Caco-2 (cell line): ENCODE data around the gene SLC12A5. TPM values are rescaled to one million over a fixed set of nuclear protein-coding genes. Genes with fewer than 3 reads are reported as not detected.

Experiments used
- BruUV-seq: library from RNA; stranded (reverse); fragments of 400-500 nt; replicated peaks from 2 replicates; lab custom pipeline; 2021; lab: Mats Ljungman, UMichigan
- CTCF ChIA-PET: fragments of 300-600 bp; sonication (Branson Sonifier 250); formaldehyde crosslinking; loops from one replicate; lab custom pipeline; 2022; ENCODE audit warnings: antibody characterized with exemption; lab: Charles Lee
- POLR2A ChIA-PET: fragments of 300-600 bp; sonication (Branson Sonifier 250); formaldehyde crosslinking; loops from one replicate; lab custom pipeline; 2022; ENCODE audit warnings: antibody characterized with exemption; lab: Charles Lee
- DNase-seq, 2 experiments: peaks; one replicate each; pipeline versions ENCODE4 v3.0.0 to v3.0.0-alpha.2; 2020 to 2022
- H3K27me3 ChIP-seq: replicated peaks from 2 replicates; pipeline ENCODE4 v1.6.0; 2011; ENCODE audit warnings: low read length; ENCODE audit not compliant: control insufficient read depth, insufficient read depth
- H3K36me3 ChIP-seq: 2 replicates; pipeline ENCODE4 v1.5.1; 2011; ENCODE audit warnings: low read length; ENCODE audit not compliant: control insufficient read depth, insufficient read depth
- H3K4me1 ChIP-seq: fragments of 250-450 bp; sonication (Bioruptor Pico); 2 replicates; pipeline ENCODE4 v1.5.1; 2020; ENCODE audit warnings: mild to moderate bottlenecking
- H3K4me3 ChIP-seq: 2 replicates; pipeline ENCODE4 v1.5.1; 2011; ENCODE audit warnings: low read depth, mild to moderate bottlenecking, control low read depth, low read length
- H3K9me3 ChIP-seq: fragments of 250-450 bp; sonication (Bioruptor Pico); 2 replicates; pipeline ENCODE4 v1.5.1; 2020; ENCODE audit warnings: mild to moderate bottlenecking, moderate library complexity
- H3K27ac Mint-ChIP-seq: one replicate; pipeline ENCODE4 v1.8.0; 2022; ENCODE audit warnings: mixed read lengths; ENCODE audit not compliant: unreplicated experiment
- H3K27me3 Mint-ChIP-seq: one replicate; pipeline ENCODE4 v1.8.0; 2022; ENCODE audit warnings: mixed read lengths; ENCODE audit not compliant: insufficient read depth, unreplicated experiment
- H3K36me3 Mint-ChIP-seq: one replicate; pipeline ENCODE4 v1.8.0; 2022; ENCODE audit warnings: mild to moderate bottlenecking, mixed read lengths; ENCODE audit not compliant: insufficient read depth, unreplicated experiment
- H3K4me1 Mint-ChIP-seq: one replicate; pipeline ENCODE4 v1.8.0; 2022; ENCODE audit warnings: low read depth, mixed read lengths; ENCODE audit not compliant: unreplicated experiment
- H3K4me3 Mint-ChIP-seq: one replicate; pipeline ENCODE4 v1.8.0; 2022; ENCODE audit warnings: mild to moderate bottlenecking, moderate library complexity, mixed read lengths; ENCODE audit not compliant: unreplicated experiment
- H3K9me3 Mint-ChIP-seq: one replicate; pipeline ENCODE4 v1.8.0; 2022; ENCODE audit warnings: mixed read lengths; ENCODE audit not compliant: unreplicated experiment
- intact Hi-C: fragments of 100-400 bp; cut with micrococcal nuclease; formaldehyde crosslinking; loops from one replicate; pipeline ENCODE4 v1.10.0; 2022; ENCODE audit not compliant: unreplicated experiment
- total RNA-seq: library from RNA; stranded (reverse); gene quantifications from 2 replicates; pipeline ENCODE4 v1.2.3, GENCODE V29; 2022
- TF ChIP-seq, protein P1 (sequence below), 2 experiments: fragments of 200-600 bp in 1 of 2; IDR thresholded peaks; 1 replicate in 1 of 2; 2 replicates in 1 of 2; pipeline versions ENCODE4 v1.5.1 to v1.8.0; 2011 to 2022; ENCODE audit warnings: antibody characterized with exemption in 1 of 2, control low read depth in 1 of 2, inconsistent platforms in 1 of 2, low read depth in 1 of 2, low read length in 1 of 2, mild to moderate bottlenecking in 1 of 2, moderate library complexity in 1 of 2; ENCODE audit not compliant: insufficient read depth in 1 of 2, severe bottlenecking in 1 of 2, unreplicated experiment in 1 of 2

Gene SLC12A5
- total RNA-seq, 1 experiment from 2014 or later, result 1.9 TPM

DNA sequence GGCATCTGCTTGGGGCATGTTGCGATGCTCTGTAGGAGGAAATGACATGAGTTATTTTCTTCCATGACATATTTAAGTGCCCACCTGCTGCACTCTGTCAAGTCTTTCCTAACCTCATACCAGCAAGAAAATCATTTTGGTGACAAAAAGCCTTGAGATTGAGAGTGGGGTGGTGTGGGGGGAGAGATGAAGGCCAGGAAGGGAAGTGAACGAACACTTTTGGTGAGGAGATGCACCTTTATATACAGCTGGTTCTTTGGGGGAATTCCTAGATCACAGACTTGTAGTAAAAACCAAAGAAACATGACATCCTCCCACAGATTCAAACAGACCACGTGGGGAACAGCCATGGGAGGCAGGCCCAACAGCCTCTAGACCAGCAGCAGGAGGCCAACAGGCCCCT is 34.6 kb downstream of the SLC12A5 start:
- Mint-ChIP-seq H3K27ac (no peak overlapping the region), H3K27me3 (no peaks in the 10 kb centered on the region), H3K4me3 (no peak overlapping the region), H3K4me1 (no peaks in the 10 kb centered on the region), H3K36me3 (peaks cover 71% of the 10 kb centered on the region), H3K9me3 (no peaks in the 10 kb centered on the region)
- Histone ChIP-seq H3K4me3 (no peak overlapping the region), H3K27me3 (no peaks in the 10 kb centered on the region), H3K36me3 (peaks cover 15% of the 10 kb centered on the region), H3K4me1 (no peaks in the 10 kb centered on the region), H3K9me3 (no peaks in the 10 kb centered on the region)
- ChIA-PET POLR2A (no interaction called here), CTCF (no interaction called here)
- BruUV-seq, result no TSS peak
- TF ChIP-seq, protein P1, sequence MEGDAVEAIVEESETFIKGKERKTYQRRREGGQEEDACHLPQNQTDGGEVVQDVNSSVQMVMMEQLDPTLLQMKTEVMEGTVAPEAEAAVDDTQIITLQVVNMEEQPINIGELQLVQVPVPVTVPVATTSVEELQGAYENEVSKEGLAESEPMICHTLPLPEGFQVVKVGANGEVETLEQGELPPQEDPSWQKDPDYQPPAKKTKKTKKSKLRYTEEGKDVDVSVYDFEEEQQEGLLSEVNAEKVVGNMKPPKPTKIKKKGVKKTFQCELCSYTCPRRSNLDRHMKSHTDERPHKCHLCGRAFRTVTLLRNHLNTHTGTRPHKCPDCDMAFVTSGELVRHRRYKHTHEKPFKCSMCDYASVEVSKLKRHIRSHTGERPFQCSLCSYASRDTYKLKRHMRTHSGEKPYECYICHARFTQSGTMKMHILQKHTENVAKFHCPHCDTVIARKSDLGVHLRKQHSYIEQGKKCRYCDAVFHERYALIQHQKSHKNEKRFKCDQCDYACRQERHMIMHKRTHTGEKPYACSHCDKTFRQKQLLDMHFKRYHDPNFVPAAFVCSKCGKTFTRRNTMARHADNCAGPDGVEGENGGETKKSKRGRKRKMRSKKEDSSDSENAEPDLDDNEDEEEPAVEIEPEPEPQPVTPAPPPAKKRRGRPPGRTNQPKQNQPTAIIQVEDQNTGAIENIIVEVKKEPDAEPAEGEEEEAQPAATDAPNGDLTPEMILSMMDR (IDR thresholded peaks at IDR 0.05; ENCODE audit: insufficient read depth in 1 of 2, low read depth in 1 of 2, low read length in 1 of 2, severe bottlenecking in 1 of 2, unreplicated experiment in 1 of 2), result no peak
- intact Hi-C loops, result no loop called here
- DNase-seq, result no peak

DNA sequence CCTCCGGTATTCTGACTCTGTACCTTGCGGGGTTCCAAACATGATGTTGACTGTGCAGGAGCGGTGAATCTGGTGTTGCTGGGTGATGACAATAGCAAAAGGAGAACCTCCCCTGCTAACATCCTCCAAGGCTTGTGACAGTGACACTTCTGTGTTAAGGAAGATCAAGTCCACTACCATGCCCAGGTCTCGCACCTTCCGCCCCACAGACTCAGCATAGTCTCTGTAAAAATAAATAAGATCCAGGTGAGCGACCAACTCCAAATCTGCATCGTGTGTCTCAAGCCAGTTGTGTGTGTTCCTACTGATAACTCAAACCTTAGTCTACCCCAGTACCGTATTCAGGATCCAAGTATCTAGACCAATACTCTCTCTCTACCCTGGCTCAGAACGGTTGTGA is 36.0 kb downstream of the SLC12A5 start:
- no peaks in the 10 kb centered on the region for H3K9me3 Mint-ChIP-seq
- TF ChIP-seq, protein P1 (IDR thresholded peaks at IDR 0.05; ENCODE audit: insufficient read depth in 1 of 2, low read depth in 1 of 2, low read length in 1 of 2, severe bottlenecking in 1 of 2, unreplicated experiment in 1 of 2), result no peak
- H3K36me3 ChIP-seq, result peaks cover 15% of the 10 kb centered on the region
- no peak overlapping the region for H3K27ac Mint-ChIP-seq
- H3K27me3 ChIP-seq, result no peaks in the 10 kb centered on the region
- no peaks in the 10 kb centered on the region for H3K4me1 Mint-ChIP-seq
- no peaks in the 10 kb centered on the region for H3K4me1 ChIP-seq
- no peak overlapping the region for H3K4me3 ChIP-seq
- intact Hi-C loops, result no loop called here
- no TSS peak for BruUV-seq
- CTCF ChIA-PET, result no interaction called here
- no peaks in the 10 kb centered on the region for H3K9me3 ChIP-seq
- H3K27me3 Mint-ChIP-seq, result no peaks in the 10 kb centered on the region
- no peak for DNase-seq
- H3K4me3 Mint-ChIP-seq, result no peak overlapping the region
- peaks cover 72% of the 10 kb centered on the region for H3K36me3 Mint-ChIP-seq
- POLR2A ChIA-PET, result no interaction called here

DNA sequence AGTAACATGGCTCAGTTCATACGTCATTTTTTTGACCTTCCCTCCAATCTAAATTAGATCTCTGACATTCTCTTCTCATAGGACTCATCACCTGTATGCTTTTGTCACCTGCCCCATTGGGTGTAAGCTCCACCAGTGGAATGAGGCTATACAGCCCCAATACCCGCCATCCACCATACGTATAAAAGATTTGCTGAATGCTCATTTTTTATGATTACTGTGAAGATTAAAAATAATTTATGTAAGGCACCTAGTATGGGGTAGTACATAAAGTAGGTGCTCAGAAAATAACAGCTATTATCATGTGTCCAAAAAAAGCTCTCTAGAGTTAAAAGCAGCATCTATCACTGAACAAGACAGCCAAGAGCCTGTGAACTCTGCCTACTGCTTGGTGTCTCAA is 36.7 kb downstream of the SLC12A5 start:
- peaks cover 15% of the 10 kb centered on the region for H3K36me3 ChIP-seq
- H3K27me3 Mint-ChIP-seq, result no peaks in the 10 kb centered on the region

More for the DNA sequence above, 36.7 kb downstream of the SLC12A5 start:
- CTCF ChIA-PET, result interaction anchor here (0.9 kb wide), 1 partner anchor 43 kb away, joined by 3 read pairs; no protein-coding TSS in a partner anchor
- Mint-ChIP-seq H3K4me1 (no peaks in the 10 kb centered on the region), H3K4me3 (no peak overlapping the region), H3K36me3 (peaks cover 72% of the 10 kb centered on the region), H3K9me3 (no peaks in the 10 kb centered on the region), H3K27ac (no peak overlapping the region)
- DNase-seq, result no peak
- Histone ChIP-seq H3K27me3 (no peaks in the 10 kb centered on the region), H3K9me3 (no peaks in the 10 kb centered on the region), H3K4me3 (no peak overlapping the region), H3K4me1 (0 out of 2 replicates have a peak, but pooled peaks cover 4% of the 10 kb centered on the region)
- TF ChIP-seq, protein P1 (IDR thresholded peaks at IDR 0.05; ENCODE audit: insufficient read depth in 1 of 2, low read depth in 1 of 2, low read length in 1 of 2, severe bottlenecking in 1 of 2, unreplicated experiment in 1 of 2), result no peak
- BruUV-seq, result no TSS peak
- POLR2A ChIA-PET, result no interaction called here
- intact Hi-C loops, result no loop called here
